ENCODE data around the gene LMNA.

LMNA gene

DNA sequence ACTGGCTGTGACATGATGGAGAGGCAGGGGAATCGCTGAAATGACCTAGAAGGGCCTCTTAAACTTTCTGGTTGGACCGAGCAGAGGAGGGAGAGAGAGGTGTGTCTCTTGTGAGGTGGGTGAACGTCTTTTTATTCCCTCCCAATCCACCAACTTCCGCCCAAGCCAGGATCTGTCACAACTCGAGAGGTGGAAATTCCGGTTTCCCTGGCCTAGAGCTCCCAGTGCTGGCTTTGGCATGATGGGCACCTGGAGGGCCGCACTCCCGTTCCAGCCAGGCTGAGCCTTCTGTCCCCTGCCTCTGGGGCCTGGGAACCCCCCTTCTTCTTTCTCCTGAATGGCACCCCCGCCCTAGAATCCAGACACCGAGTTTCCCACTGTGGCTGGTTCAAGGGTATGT is 38.9 kb downstream of the LMNA start, which contains the start of gene SEMA4A:
TSS of gene SEMA4A (plus strand) at position 224 of the 400 bp plus-strand sequence. CDS start 994 bp downstream, outside the sequence.
- H3K4me3 ChIP-seq (ENCODE audit: insufficient read length, low read depth) = no peak within 1 kb of the TSS
- no peaks in the 10 kb centered on the region for H3K9me3 ChIP-seq (ENCODE audit: insufficient read depth, low read length)
- TF ChIP-seq ZNF274 (IDR thresholded peaks at IDR 0.05; ENCODE audit: low read depth, low read length) (no peak), YY1 (IDR thresholded peaks at IDR 0.05; ENCODE audit: insufficient read depth, insufficient read length) (no peak), SUZ12 (IDR thresholded peaks at IDR 0.05; ENCODE audit: extremely low read depth, insufficient read depth, insufficient read length) (no peak)
- no peaks in the 10 kb centered on the region for H3K36me3 ChIP-seq (ENCODE audit: insufficient read depth, insufficient read length, low read length)
- no peak for DNase-seq (ENCODE audit: low read depth, low spot score)
- H3K4me1 ChIP-seq (ENCODE audit: insufficient read depth, insufficient read length) = peaks cover 33% of the 10 kb centered on the region
- no peak within 1 kb of the TSS for H3K9ac ChIP-seq (ENCODE audit: insufficient read length, low read depth)
- H3K27me3 ChIP-seq (ENCODE audit: insufficient read depth, insufficient read length) = no peaks in the 10 kb centered on the region

DNA sequence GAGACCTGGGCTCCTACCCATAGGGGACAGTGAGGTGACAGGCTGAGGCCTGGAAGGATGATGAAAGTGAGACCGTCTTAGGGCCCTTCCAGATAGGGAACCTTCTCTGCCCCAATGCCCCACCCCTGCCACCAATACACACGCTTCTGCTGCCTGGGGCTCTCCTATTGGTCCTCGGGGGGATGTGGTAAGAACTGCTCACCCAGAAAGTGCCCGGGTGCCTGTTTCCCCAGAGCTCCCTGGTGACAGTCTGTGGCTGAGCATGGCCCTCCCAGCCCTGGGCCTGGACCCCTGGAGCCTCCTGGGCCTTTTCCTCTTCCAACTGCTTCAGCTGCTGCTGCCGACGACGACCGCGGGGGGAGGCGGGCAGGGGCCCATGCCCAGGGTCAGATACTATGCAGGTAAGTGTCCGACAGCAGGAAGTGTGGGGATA is 39.8 kb downstream of the LMNA start:
- TF ChIP-seq SUZ12 (IDR thresholded peaks at IDR 0.05; ENCODE audit: extremely low read depth, insufficient read depth, insufficient read length) = no peak
- no peak for TF ChIP-seq YY1 (IDR thresholded peaks at IDR 0.05; ENCODE audit: insufficient read depth, insufficient read length)
- no peak for TF ChIP-seq ZNF274 (IDR thresholded peaks at IDR 0.05; ENCODE audit: low read depth, low read length)
- Histone ChIP-seq H3K4me1 (ENCODE audit: insufficient read depth, insufficient read length) (peaks cover 33% of the 10 kb centered on the region), H3K4me3 (ENCODE audit: insufficient read length, low read depth) (no peak overlapping the region), H3K36me3 (ENCODE audit: insufficient read depth, insufficient read length, low read length) (no peaks in the 10 kb centered on the region), H3K9ac (ENCODE audit: insufficient read length, low read depth) (no peak overlapping the region), H3K27me3 (ENCODE audit: insufficient read depth, insufficient read length) (no peaks in the 10 kb centered on the region), H3K9me3 (ENCODE audit: insufficient read depth, low read length) (no peaks in the 10 kb centered on the region)
- no peak for DNase-seq (ENCODE audit: low read depth, low spot score)

DNA sequence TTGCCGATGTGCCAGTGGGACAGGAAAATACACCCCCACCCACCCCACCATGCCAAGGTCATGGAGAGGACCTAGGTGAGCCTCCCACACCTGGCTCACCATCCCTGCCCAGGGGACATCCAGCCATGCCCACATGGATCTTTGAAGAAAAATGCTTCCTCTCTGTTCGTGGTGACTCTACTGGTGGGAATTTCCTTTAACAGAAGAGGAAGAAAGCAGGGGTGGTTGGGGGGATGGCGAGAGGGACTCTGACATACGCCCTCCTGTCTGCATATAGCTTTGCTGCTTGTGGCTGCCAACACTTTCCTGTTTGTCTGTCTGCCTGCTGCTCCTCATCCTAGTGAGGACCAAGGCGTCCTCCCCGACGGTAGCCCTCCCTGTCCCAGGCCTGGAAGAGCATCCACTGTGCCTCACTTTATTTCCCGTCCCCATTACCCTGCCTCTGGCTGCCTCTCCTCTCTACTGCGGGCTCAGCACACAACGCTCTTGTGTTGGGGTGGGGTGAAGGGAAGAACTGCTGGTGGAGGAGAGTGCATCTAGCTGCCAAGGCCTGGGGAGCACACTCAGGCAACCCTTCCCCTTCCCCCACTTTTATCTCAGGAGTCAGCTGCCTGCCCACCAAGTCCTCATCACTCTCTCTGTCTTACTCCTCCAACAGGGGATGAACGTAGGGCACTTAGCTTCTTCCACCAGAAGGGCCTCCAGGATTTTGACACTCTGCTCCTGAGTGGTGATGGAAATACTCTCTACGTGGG is 41.4 kb downstream of the LMNA start:
- Histone ChIP-seq H3K27me3 (ENCODE audit: insufficient read depth, insufficient read length) (no peaks in the 10 kb centered on the region), H3K4me1 (ENCODE audit: insufficient read depth, insufficient read length) (peaks cover 24% of the 10 kb centered on the region), H3K9ac (ENCODE audit: insufficient read length, low read depth) (no peak overlapping the region), H3K4me3 (ENCODE audit: insufficient read length, low read depth) (no peak overlapping the region), H3K9me3 (ENCODE audit: insufficient read depth, low read length) (no peaks in the 10 kb centered on the region), H3K36me3 (ENCODE audit: insufficient read depth, insufficient read length, low read length) (no peaks in the 10 kb centered on the region)
- no peak for DNase-seq (ENCODE audit: low read depth, low spot score)
- TF ChIP-seq YY1 (IDR thresholded peaks at IDR 0.05; ENCODE audit: insufficient read depth, insufficient read length) = no peak
- no peak for TF ChIP-seq ZNF274 (IDR thresholded peaks at IDR 0.05; ENCODE audit: low read depth, low read length)
- no peak for TF ChIP-seq SUZ12 (IDR thresholded peaks at IDR 0.05; ENCODE audit: extremely low read depth, insufficient read depth, insufficient read length)

- H3K36me3 ChIP-seq (ENCODE audit: insufficient read depth, insufficient read length, low read length) = no peaks in the 10 kb centered on the region
- no peaks in the 10 kb centered on the region for H3K27me3 ChIP-seq (ENCODE audit: insufficient read depth, insufficient read length)
- no peak overlapping the region for H3K9ac ChIP-seq (ENCODE audit: insufficient read length, low read depth)
- H3K4me3 ChIP-seq (ENCODE audit: insufficient read length, low read depth) = no peak overlapping the region
- no peak for TF ChIP-seq SUZ12 (IDR thresholded peaks at IDR 0.05; ENCODE audit: extremely low read depth, insufficient read depth, insufficient read length)
- no peak for TF ChIP-seq YY1 (IDR thresholded peaks at IDR 0.05; ENCODE audit: insufficient read depth, insufficient read length)
- TF ChIP-seq ZNF274 (IDR thresholded peaks at IDR 0.05; ENCODE audit: low read depth, low read length) = no peak
- no peak for DNase-seq (ENCODE audit: low read depth, low spot score)
- H3K4me1 ChIP-seq (ENCODE audit: insufficient read depth, insufficient read length) = peaks cover 24% of the 10 kb centered on the region
- no peaks in the 10 kb centered on the region for H3K9me3 ChIP-seq (ENCODE audit: insufficient read depth, low read length)
Measured at GRCh38 chr1:156157506-156157905, 43.0 kb downstream of the LMNA start.

GRCh38 chr1:156157966-156158365 is 43.5 kb downstream of the LMNA start:
- no peak overlapping the region for H3K9ac ChIP-seq (ENCODE audit: insufficient read length, low read depth)

GRCh38 chr1:156160000-156160742 is 45.7 kb downstream of the LMNA start:
- no peak for DNase-seq (ENCODE audit: low read depth, low spot score)
- Histone ChIP-seq H3K36me3 (ENCODE audit: insufficient read depth, insufficient read length, low read length) (no peaks in the 10 kb centered on the region), H3K4me3 (ENCODE audit: insufficient read length, low read depth) (peak overlapping the region; percentile 43), H3K4me1 (ENCODE audit: insufficient read depth, insufficient read length) (peaks cover 32% of the 10 kb centered on the region), H3K9me3 (ENCODE audit: insufficient read depth, low read length) (no peaks in the 10 kb centered on the region), H3K27me3 (ENCODE audit: insufficient read depth, insufficient read length) (no peaks in the 10 kb centered on the region), H3K9ac (ENCODE audit: insufficient read length, low read depth) (peak overlapping the region; percentile 81)
- TF ChIP-seq ZNF274 (IDR thresholded peaks at IDR 0.05; ENCODE audit: low read depth, low read length) = no peak
- no peak for TF ChIP-seq YY1 (IDR thresholded peaks at IDR 0.05; ENCODE audit: insufficient read depth, insufficient read length)
- no peak for TF ChIP-seq SUZ12 (IDR thresholded peaks at IDR 0.05; ENCODE audit: extremely low read depth, insufficient read depth, insufficient read length)

More at GRCh38 chr1:156157966-156158365, 43.5 kb downstream of the LMNA start:
- no peaks in the 10 kb centered on the region for H3K27me3 ChIP-seq (ENCODE audit: insufficient read depth, insufficient read length)
- DNase-seq (ENCODE audit: low read depth, low spot score) = no peak
- no peaks in the 10 kb centered on the region for H3K9me3 ChIP-seq (ENCODE audit: insufficient read depth, low read length)
- H3K4me1 ChIP-seq (ENCODE audit: insufficient read depth, insufficient read length) = peaks cover 25% of the 10 kb centered on the region
- H3K36me3 ChIP-seq (ENCODE audit: insufficient read depth, insufficient read length, low read length) = no peaks in the 10 kb centered on the region
- TF ChIP-seq ZNF274 (IDR thresholded peaks at IDR 0.05; ENCODE audit: low read depth, low read length) = no peak
- no peak overlapping the region for H3K4me3 ChIP-seq (ENCODE audit: insufficient read length, low read depth)

DNA sequence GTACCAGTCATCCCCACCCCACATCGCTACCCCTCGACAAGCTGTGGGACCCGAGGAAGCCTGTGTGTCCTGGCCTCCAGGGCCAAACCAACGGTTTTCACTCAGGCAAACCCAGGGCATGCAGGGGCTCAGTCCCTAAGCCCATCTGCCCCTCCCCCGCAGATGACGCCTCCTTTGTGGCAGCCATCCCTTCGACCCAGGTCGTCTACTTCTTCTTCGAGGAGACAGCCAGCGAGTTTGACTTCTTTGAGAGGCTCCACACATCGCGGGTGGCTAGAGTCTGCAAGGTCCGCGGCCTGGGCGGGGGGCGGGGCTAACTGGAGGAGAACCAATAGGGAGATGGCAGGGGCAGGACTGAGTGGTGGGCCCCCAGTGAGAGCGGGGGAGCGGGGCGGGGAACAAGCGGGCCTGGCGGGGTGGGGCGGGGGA is 46.2 kb downstream of the LMNA start:
- 0 out of 2 replicates have a peak, but pooled peaks cover 5% of the 10 kb centered on the region for H3K9me3 ChIP-seq (ENCODE audit: insufficient read depth, low read length)
- H3K27me3 ChIP-seq (ENCODE audit: insufficient read depth, insufficient read length) = no peaks in the 10 kb centered on the region
- H3K4me3 ChIP-seq (ENCODE audit: insufficient read length, low read depth) = peak overlapping the region; percentile 43
- no peak for TF ChIP-seq YY1 (IDR thresholded peaks at IDR 0.05; ENCODE audit: insufficient read depth, insufficient read length)
- TF ChIP-seq ZNF274 (IDR thresholded peaks at IDR 0.05; ENCODE audit: low read depth, low read length) = no peak
- no peak for TF ChIP-seq SUZ12 (IDR thresholded peaks at IDR 0.05; ENCODE audit: extremely low read depth, insufficient read depth, insufficient read length)
- H3K36me3 ChIP-seq (ENCODE audit: insufficient read depth, insufficient read length, low read length) = no peaks in the 10 kb centered on the region
- peak; percentile 65 for DNase-seq (ENCODE audit: low read depth, low spot score)
- H3K9ac ChIP-seq (ENCODE audit: insufficient read length, low read depth) = peak overlapping the region; percentile 81
- H3K4me1 ChIP-seq (ENCODE audit: insufficient read depth, insufficient read length) = peaks cover 28% of the 10 kb centered on the region
